ENCODE results near the gene SMIM44. TPM values are rescaled to one million over a fixed set of nuclear protein-coding genes. Genes with fewer than 3 reads are reported as not detected.

SMIM44 gene
- total and polyA plus RNA-seq, 9 of the 15 experiments (the other 6 are each of a cell fraction or from before 2014, with no cell fraction given), result not detected

DNA sequence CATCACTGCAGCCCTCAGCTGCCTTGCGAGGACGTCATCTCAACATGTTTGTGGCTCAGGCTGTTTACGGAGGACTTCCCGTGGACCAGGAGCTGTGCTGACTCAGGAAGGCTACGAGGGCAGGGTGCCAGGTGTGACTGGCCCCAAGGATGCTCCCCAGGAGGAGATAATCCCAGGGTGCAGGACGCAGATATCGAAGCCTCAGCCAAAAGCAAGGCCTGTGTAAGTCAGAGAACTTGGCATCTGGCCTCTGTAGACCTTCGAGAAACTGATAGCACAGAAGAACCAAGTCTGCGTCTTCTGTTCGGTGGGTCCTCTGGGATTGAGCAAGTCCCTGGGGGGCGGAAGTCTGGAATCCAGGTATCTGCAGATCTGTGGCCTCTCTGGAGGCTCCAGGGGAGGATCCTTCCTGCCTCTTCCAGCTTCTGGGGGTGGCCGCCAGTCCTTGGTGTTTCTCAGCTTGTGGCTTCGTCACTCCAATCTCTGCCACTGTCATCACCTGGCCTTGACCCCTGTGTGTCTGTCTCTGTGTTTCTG lies 19.9 kb upstream of the SMIM44 start (continued):
- TF ChIP-seq, protein P1, sequence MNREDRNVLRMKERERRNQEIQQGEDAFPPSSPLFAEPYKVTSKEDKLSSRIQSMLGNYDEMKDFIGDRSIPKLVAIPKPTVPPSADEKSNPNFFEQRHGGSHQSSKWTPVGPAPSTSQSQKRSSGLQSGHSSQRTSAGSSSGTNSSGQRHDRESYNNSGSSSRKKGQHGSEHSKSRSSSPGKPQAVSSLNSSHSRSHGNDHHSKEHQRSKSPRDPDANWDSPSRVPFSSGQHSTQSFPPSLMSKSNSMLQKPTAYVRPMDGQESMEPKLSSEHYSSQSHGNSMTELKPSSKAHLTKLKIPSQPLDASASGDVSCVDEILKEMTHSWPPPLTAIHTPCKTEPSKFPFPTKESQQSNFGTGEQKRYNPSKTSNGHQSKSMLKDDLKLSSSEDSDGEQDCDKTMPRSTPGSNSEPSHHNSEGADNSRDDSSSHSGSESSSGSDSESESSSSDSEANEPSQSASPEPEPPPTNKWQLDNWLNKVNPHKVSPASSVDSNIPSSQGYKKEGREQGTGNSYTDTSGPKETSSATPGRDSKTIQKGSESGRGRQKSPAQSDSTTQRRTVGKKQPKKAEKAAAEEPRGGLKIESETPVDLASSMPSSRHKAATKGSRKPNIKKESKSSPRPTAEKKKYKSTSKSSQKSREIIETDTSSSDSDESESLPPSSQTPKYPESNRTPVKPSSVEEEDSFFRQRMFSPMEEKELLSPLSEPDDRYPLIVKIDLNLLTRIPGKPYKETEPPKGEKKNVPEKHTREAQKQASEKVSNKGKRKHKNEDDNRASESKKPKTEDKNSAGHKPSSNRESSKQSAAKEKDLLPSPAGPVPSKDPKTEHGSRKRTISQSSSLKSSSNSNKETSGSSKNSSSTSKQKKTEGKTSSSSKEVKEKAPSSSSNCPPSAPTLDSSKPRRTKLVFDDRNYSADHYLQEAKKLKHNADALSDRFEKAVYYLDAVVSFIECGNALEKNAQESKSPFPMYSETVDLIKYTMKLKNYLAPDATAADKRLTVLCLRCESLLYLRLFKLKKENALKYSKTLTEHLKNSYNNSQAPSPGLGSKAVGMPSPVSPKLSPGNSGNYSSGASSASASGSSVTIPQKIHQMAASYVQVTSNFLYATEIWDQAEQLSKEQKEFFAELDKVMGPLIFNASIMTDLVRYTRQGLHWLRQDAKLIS (CRISPR knock-in tag; IDR thresholded peaks at IDR 0.05), result no peak
- TF ChIP-seq NFYB (IDR thresholded peaks at IDR 0.05; ENCODE audit: extremely low read depth, insufficient read length), result no peak
- no peak for TF ChIP-seq TCF7 (IDR thresholded peaks at IDR 0.05; ENCODE audit: borderline replicate concordance)
- TF ChIP-seq ETV5 (CRISPR knock-in tag; IDR thresholded peaks at IDR 0.05; ENCODE audit: low read depth), result no peak
- TF ChIP-seq HMG20A (CRISPR knock-in tag; conservative IDR thresholded peaks at IDR 0.05), result no peak
- no peak for TF ChIP-seq TAF9B (IDR thresholded peaks at IDR 0.05; ENCODE audit: partially characterized antibody)
- TF ChIP-seq RBBP5 (IDR thresholded peaks at IDR 0.05; ENCODE audit: borderline replicate concordance, insufficient read depth, low read length, poor library complexity, severe bottlenecking), result no peak
- TF ChIP-seq ESRRB (CRISPR knock-in tag; IDR thresholded peaks at IDR 0.05; ENCODE audit: borderline replicate concordance), result no peak
- TF ChIP-seq, protein P2, sequence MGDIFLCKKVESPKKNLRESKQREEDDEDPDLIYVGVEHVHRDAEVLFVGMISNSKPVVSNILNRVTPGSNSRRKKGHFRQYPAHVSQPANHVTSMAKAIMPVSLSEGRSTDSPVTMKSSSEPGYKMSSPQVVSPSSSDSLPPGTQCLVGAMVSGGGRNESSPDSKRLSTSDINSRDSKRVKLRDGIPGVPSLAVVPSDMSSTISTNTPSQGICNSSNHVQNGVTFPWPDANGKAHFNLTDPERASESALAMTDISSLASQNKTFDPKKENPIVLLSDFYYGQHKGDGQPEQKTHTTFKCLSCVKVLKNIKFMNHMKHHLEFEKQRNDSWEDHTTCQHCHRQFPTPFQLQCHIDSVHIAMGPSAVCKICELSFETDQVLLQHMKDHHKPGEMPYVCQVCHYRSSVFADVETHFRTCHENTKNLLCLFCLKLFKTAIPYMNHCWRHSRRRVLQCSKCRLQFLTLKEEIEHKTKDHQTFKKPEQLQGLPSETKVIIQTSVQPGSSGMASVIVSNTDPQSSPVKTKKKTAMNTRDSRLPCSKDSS (IDR thresholded peaks at IDR 0.05; ENCODE audit: low read depth, partially characterized antibody), result no peak
- no peak for TF ChIP-seq PKNOX1 (IDR thresholded peaks at IDR 0.05)
- no peak for TF ChIP-seq JUN (IDR thresholded peaks at IDR 0.05; ENCODE audit: borderline replicate concordance, low read depth, low read length)
- no peak for TF ChIP-seq JUN (CRISPR knock-in tag; IDR thresholded peaks at IDR 0.05; ENCODE audit: borderline replicate concordance)
- TF ChIP-seq, protein P3, sequence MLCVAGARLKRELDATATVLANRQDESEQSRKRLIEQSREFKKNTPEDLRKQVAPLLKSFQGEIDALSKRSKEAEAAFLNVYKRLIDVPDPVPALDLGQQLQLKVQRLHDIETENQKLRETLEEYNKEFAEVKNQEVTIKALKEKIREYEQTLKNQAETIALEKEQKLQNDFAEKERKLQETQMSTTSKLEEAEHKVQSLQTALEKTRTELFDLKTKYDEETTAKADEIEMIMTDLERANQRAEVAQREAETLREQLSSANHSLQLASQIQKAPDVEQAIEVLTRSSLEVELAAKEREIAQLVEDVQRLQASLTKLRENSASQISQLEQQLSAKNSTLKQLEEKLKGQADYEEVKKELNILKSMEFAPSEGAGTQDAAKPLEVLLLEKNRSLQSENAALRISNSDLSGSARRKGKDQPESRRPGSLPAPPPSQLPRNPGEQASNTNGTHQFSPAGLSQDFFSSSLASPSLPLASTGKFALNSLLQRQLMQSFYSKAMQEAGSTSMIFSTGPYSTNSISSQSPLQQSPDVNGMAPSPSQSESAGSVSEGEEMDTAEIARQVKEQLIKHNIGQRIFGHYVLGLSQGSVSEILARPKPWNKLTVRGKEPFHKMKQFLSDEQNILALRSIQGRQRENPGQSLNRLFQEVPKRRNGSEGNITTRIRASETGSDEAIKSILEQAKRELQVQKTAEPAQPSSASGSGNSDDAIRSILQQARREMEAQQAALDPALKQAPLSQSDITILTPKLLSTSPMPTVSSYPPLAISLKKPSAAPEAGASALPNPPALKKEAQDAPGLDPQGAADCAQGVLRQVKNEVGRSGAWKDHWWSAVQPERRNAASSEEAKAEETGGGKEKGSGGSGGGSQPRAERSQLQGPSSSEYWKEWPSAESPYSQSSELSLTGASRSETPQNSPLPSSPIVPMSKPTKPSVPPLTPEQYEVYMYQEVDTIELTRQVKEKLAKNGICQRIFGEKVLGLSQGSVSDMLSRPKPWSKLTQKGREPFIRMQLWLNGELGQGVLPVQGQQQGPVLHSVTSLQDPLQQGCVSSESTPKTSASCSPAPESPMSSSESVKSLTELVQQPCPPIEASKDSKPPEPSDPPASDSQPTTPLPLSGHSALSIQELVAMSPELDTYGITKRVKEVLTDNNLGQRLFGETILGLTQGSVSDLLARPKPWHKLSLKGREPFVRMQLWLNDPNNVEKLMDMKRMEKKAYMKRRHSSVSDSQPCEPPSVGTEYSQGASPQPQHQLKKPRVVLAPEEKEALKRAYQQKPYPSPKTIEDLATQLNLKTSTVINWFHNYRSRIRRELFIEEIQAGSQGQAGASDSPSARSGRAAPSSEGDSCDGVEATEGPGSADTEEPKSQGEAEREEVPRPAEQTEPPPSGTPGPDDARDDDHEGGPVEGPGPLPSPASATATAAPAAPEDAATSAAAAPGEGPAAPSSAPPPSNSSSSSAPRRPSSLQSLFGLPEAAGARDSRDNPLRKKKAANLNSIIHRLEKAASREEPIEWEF (CRISPR knock-in tag; IDR thresholded peaks at IDR 0.05), result no peak
- TF ChIP-seq ZNF780A (CRISPR knock-in tag; IDR thresholded peaks at IDR 0.05), result no peak
- TF ChIP-seq YY1 (IDR thresholded peaks at IDR 0.05; ENCODE audit: borderline replicate concordance in 1 of 3, control insufficient read depth in 1 of 3, extremely low read depth in 1 of 3, insufficient read depth in 3 of 3, insufficient read length in 1 of 3, insufficient replicate concordance in 2 of 3, low read depth in 1 of 3, low read length in 2 of 3), result no peak

All from K562 (cell line).